ENCODE data around the gene ODF2. TPM values are rescaled to one million over a fixed set of nuclear protein-coding genes. Genes with fewer than 3 reads are reported as not detected.

Gene ODF2
- total RNA-seq, 2 donors from 2014 or later: 26.2 to 29.1 TPM

DNA sequence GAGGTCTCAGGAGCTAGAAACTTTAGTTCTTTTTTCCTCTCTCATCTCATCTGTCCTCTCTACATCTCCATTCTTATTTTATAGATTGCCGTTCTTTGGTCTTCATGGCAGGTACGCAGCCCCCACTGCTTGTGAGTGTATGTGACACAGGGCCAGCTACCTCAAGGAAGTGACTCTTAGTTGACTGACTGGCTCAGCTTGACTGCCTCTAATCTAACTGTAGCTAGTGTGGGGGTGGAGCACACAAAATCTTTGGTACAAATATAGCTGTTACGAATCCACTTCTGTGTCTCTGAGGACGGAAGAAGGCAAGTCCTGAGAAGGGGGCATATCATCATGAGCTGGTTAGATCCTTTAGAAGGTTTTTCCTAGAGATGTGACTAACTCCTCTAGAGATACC, 76.8 kb downstream of the ODF2 start:
- H3K4me1 Mint-ChIP-seq: no peaks in the 10 kb centered on the region
- no peak overlapping the region for H3K27ac Mint-ChIP-seq
- H3K36me3 Mint-ChIP-seq (ENCODE audit: low read depth): peaks cover 9% of the 10 kb centered on the region
- no peak for DNase-seq
- H3K4me3 Mint-ChIP-seq: no peak overlapping the region
- no peak for ATAC-seq
- no peaks in the 10 kb centered on the region for H3K27me3 Mint-ChIP-seq
- H3K9me3 ChIP-seq (ENCODE audit: control insufficient read depth, low read length, poor library complexity, severe bottlenecking): no peaks in the 10 kb centered on the region

GRCh38 chr9:128540634-128541360, 85.0 kb downstream of the ODF2 start:
- no peak overlapping the region for H3K4me3 Mint-ChIP-seq
- H3K9me3 ChIP-seq (ENCODE audit: control insufficient read depth, low read length, poor library complexity, severe bottlenecking): no peaks in the 10 kb centered on the region
- peaks cover 11% of the 10 kb centered on the region for H3K36me3 Mint-ChIP-seq (ENCODE audit: low read depth)
- ATAC-seq: no peak
- no peaks in the 10 kb centered on the region for H3K27me3 Mint-ChIP-seq
- H3K4me1 Mint-ChIP-seq: peaks cover 2% of the 10 kb centered on the region
- DNase-seq: no peak
- H3K27ac Mint-ChIP-seq: peak overlapping the region; percentile 57

- peaks cover 4% of the 10 kb centered on the region for H3K36me3 Mint-ChIP-seq (ENCODE audit: low read depth)
- H3K27ac Mint-ChIP-seq: no peak overlapping the region
- ATAC-seq (no peak), DNase-seq (no peak)
- H3K4me3 Mint-ChIP-seq: no peak overlapping the region
- H3K27me3 Mint-ChIP-seq: no peaks in the 10 kb centered on the region
- peaks cover 14% of the 10 kb centered on the region for H3K4me1 Mint-ChIP-seq
- no peaks in the 10 kb centered on the region for H3K9me3 ChIP-seq (ENCODE audit: control insufficient read depth, low read length, poor library complexity, severe bottlenecking)
Observed at GRCh38 chr9:128546504-128546903, 90.7 kb downstream of the ODF2 start.

DNA sequence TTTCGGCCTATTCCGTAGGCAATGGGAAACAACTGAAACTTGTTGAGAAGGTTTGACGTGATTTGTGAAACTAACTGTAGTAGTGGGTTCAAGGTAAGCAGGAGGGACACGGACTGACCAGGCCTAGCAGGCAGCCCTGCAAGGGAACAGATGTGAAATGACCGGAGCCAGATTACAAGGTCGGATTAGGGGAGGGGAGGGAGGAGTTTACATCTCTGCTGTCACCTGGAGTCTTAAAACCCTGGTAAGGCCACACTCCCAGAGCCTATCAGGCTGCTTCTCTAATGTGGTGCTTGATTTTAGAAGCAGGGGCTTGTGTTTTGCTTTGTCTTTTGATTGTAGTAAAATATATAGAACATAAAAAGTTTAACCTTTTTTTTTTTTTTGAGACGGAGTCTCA, 93.1 kb downstream of the ODF2 start:
- no peaks in the 10 kb centered on the region for H3K9me3 ChIP-seq (ENCODE audit: control insufficient read depth, low read length, poor library complexity, severe bottlenecking)
- no peaks in the 10 kb centered on the region for H3K36me3 Mint-ChIP-seq (ENCODE audit: low read depth)
- H3K27me3 Mint-ChIP-seq: no peaks in the 10 kb centered on the region
- no peak for DNase-seq
- no peak overlapping the region for H3K27ac Mint-ChIP-seq
- no peak for ATAC-seq
- peaks cover 19% of the 10 kb centered on the region for H3K4me1 Mint-ChIP-seq
- H3K4me3 Mint-ChIP-seq: no peak overlapping the region

GRCh38 chr9:128550226-128550625, 94.4 kb downstream of the ODF2 start:
- ATAC-seq (no peak), DNase-seq (no peak)
- Mint-ChIP-seq H3K4me1 (peaks cover 19% of the 10 kb centered on the region), H3K27me3 (no peaks in the 10 kb centered on the region), H3K4me3 (peak overlapping the region; percentile 49), H3K27ac (peak overlapping the region; percentile 99), H3K36me3 (ENCODE audit: low read depth) (no peaks in the 10 kb centered on the region)
- no peaks in the 10 kb centered on the region for H3K9me3 ChIP-seq (ENCODE audit: control insufficient read depth, low read length, poor library complexity, severe bottlenecking)

Other genes starting within 250 kb of the ODF2 start
- 10 to 100 TPM; 50.0 to 60.5 TPM for gene GOLGA2, start 180.0 kb upstream of the ODF2 start, total RNA-seq
- gene SWI5, start 179.7 kb upstream of the ODF2 start, total RNA-seq: 10 to 100 TPM in 1 of 2 donors, 1 to 10 TPM in 1; 6.1 to 10.3 TPM
- 1 to 10 TPM; 8.5 to 9.9 TPM for gene TRUB2, start 133.6 kb upstream of the ODF2 start, total RNA-seq
- gene COQ4, start 133.2 kb upstream of the ODF2 start, total RNA-seq: 10 to 100 TPM; 35.8 to 36.7 TPM
- 1 to 10 TPM; 8.2 to 8.3 TPM for gene SLC27A4, start 115.5 kb upstream of the ODF2 start, total RNA-seq
- 10 to 100 TPM; 29.5 to 43.3 TPM for gene URM1, start 84.6 kb upstream of the ODF2 start, total RNA-seq
- under 1 TPM; 0.25 to 0.42 TPM for gene CERCAM, start 35.1 kb upstream of the ODF2 start, total RNA-seq
- gene GLE1, start 48.7 kb downstream of the ODF2 start, total RNA-seq: 10 to 100 TPM; 14.4 to 16.2 TPM
- 100 to 1,000 TPM; 734 to 740 TPM for gene SPTAN1, start 96.6 kb downstream of the ODF2 start, total RNA-seq
- 1 to 10 TPM; 3.7 to 3.8 TPM for gene DYNC2I2, start 200.8 kb downstream of the ODF2 start, total RNA-seq
- gene SET, start 233.2 kb downstream of the ODF2 start, total RNA-seq: 100 to 1,000 TPM; 223 to 231 TPM
- gene PKN3, start 246.5 kb downstream of the ODF2 start, total RNA-seq: 1 to 10 TPM in 1 of 2 donors, under 1 TPM in 1; 0.96 to 2.0 TPM